ENCODE measurements around the gene TLR9. TPM values are rescaled to one million over a fixed set of nuclear protein-coding genes. Genes with fewer than 3 reads are reported as not detected.
"Not testable (repeated sequence)": the region's sequence is repeated elsewhere in the genome, so short reads cannot be mapped to it uniquely, and the experiment has no call there.

Gene TLR9
- total RNA-seq, 2 donors from 2014 or later = 0.30 to 0.93 TPM

DNA sequence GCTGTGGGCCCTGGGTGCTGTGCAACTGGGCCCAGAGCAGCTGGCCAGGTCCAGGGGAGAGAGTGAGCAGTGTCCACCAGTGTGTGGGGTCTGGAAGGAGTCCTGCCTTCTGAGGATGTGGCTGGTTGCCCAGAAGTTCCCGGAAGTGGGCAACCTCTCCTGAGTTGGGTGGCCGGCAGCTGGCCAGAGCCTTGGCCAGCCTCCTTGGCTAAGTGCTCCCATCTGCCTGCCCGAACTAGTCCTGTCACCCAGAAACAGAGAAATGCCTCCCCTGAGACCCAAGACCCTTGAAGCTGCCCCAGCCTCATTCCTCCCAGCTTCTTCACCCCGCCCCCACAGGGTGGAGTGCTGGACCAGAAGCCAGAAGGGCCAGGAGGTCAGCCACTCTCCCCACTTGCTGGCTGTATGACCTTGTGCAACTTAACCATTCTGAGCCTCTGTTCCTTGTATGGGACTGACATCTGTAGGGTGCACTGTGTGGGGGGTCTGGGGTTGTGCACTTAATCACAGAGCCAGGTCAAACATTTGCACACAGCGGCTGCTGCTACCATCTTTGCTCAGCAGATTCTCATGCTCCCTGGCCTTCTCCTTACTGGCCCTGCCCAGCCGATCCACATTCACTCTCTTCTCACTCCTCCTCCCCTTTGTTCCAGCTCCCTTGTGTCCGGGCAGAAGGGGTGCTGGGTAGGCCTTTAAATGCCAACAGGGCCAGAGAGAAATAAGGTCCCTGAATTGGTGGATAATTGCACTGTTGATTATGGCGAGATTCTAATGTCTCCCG lies 35.0 kb downstream of the TLR9 start:
- no peak for ATAC-seq (replicated peaks)

DNA sequence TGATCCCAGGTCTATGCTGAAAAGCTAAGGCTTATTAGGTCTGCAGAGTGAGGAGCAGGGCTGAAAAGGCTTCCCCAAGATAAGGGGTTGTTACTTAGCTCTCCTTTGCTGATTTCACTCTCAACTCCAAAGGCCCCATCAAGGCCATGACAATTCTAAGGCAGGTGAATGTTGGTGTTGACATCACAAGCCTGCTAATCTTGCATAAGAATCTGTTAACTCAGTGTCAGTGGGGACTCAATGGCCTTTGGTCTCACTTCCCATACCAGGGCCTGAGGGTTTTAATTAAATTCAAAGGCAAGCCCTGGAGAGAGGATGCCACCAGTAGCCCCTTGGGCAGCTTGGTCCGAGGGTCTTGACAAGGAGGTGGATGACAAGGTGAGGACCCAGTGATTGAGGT lies 36.9 kb downstream of the TLR9 start:
- Mint-ChIP-seq H3K27me3 (no peaks in the 10 kb centered on the region), H3K9me3 (no peaks in the 10 kb centered on the region), H3K4me3 (no peak overlapping the region), H3K36me3 (ENCODE audit: low read depth) (no peaks in the 10 kb centered on the region), H3K4me1 (peaks cover 4% of the 10 kb centered on the region), H3K27ac (peak overlapping the region; percentile 7)
- ATAC-seq (replicated peaks) = no peak

More for the DNA sequence above, 35.0 kb downstream of the TLR9 start:
- Mint-ChIP-seq H3K27ac (no peak overlapping the region), H3K4me3 (no peak overlapping the region), H3K4me1 (peaks cover 4% of the 10 kb centered on the region), H3K36me3 (ENCODE audit: low read depth) (no peaks in the 10 kb centered on the region), H3K27me3 (no peaks in the 10 kb centered on the region), H3K9me3 (no peaks in the 10 kb centered on the region)

DNA sequence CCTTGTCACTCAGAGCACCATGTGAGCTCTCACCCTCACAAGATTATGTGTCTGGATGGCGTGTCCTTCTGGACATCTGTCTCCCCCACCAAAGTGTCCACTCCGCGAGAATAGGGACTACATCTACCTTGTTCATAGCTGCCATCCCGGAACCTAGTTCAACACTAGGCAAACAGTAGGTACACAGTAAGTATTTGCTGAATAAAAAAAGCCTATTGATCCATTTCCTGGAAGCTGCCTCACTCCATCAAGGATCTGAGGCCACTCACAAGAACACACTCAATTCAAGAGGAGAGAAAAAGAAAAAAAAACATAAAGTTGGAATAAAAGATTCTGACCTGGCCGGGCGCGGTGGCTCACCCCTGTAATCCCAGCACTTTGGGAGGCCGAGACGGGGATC lies 38.7 kb downstream of the TLR9 start:
- Mint-ChIP-seq H3K4me1 (peaks cover 10% of the 10 kb centered on the region), H3K36me3 (ENCODE audit: low read depth) (no peaks in the 10 kb centered on the region)

DNA sequence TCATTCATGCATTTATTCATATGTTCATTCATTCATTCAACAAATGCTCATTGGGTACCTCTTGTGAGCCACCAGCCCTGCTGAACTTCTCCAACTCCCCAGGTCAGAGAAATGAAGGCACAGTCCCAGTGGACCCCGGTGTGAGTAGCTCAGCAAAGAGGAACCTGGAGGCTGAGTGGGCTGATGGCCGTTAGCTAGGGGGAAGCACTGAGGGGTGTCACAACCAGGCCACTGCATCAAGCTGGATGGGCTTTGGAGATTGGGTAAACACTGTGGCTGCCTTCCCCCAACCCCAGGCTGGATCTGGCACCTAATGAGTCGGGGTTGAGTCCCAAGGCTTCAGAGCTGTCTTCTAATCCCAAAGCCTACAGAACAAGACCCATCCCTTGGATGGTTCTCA lies 39.6 kb downstream of the TLR9 start:
- no peak overlapping the region for H3K27ac Mint-ChIP-seq
- H3K4me3 Mint-ChIP-seq = no peak overlapping the region
- H3K27me3 Mint-ChIP-seq = no peaks in the 10 kb centered on the region
- H3K36me3 Mint-ChIP-seq (ENCODE audit: low read depth) = no peaks in the 10 kb centered on the region
- H3K4me1 Mint-ChIP-seq = peaks cover 10% of the 10 kb centered on the region
- ATAC-seq (replicated peaks) = no peak
- no peaks in the 10 kb centered on the region for H3K9me3 Mint-ChIP-seq

More for the DNA sequence above, 38.7 kb downstream of the TLR9 start:
- Mint-ChIP-seq H3K27ac (no peak overlapping the region), H3K9me3 (no peaks in the 10 kb centered on the region), H3K27me3 (no peaks in the 10 kb centered on the region), H3K4me3 (no peak overlapping the region)
- no peak for ATAC-seq (replicated peaks)

DNA sequence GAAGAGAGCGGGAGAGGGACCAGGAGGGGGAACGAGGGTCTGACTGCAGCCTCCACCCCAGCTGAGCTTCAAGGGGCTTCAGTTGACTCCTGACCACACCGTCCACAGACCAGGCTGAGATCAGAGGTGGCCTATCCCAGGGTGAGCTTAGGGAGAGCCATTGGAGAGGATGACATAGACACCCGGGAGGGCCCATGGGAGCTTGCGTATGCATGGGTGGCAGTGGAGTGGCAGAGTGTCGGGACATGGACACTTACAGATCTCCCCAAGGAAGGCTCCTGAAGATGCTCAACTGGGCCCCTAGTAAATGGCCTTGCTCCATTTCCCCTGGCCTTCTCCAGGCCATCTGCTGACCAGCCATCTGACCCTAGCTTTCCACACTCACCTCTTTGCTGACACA lies 40.1 kb downstream of the TLR9 start:
- Mint-ChIP-seq H3K36me3 (ENCODE audit: low read depth) (no peaks in the 10 kb centered on the region), H3K4me1 (peaks cover 10% of the 10 kb centered on the region), H3K27me3 (no peaks in the 10 kb centered on the region), H3K27ac (no peak overlapping the region), H3K4me3 (no peak overlapping the region), H3K9me3 (no peaks in the 10 kb centered on the region)
- no peak for ATAC-seq (replicated peaks)

DNA sequence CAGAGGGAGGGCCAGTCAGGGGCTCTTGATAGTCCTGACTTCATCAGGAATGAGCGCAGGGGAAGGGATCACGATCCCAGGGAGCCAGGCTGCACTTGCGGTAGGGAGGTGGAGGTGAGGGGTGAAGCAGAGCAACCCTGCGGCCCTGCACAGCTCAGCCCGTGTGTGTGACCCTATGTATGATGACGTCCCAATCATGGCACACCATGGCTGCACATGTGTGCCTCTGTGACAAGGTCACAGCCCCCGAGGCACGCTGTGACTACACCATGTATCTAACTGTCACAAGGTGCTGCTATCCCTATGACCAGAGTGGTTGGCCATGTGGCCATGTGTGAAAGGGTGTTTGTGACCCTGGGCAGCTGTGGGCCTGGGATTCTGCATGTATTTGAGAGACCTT lies 40.8 kb downstream of the TLR9 start:
- peaks cover 8% of the 10 kb centered on the region for H3K4me1 Mint-ChIP-seq
- no peak for ATAC-seq (replicated peaks)
- no peaks in the 10 kb centered on the region for H3K9me3 Mint-ChIP-seq
- H3K36me3 Mint-ChIP-seq (ENCODE audit: low read depth) = no peaks in the 10 kb centered on the region
- no peak overlapping the region for H3K4me3 Mint-ChIP-seq
- no peak overlapping the region for H3K27ac Mint-ChIP-seq
- no peaks in the 10 kb centered on the region for H3K27me3 Mint-ChIP-seq

DNA sequence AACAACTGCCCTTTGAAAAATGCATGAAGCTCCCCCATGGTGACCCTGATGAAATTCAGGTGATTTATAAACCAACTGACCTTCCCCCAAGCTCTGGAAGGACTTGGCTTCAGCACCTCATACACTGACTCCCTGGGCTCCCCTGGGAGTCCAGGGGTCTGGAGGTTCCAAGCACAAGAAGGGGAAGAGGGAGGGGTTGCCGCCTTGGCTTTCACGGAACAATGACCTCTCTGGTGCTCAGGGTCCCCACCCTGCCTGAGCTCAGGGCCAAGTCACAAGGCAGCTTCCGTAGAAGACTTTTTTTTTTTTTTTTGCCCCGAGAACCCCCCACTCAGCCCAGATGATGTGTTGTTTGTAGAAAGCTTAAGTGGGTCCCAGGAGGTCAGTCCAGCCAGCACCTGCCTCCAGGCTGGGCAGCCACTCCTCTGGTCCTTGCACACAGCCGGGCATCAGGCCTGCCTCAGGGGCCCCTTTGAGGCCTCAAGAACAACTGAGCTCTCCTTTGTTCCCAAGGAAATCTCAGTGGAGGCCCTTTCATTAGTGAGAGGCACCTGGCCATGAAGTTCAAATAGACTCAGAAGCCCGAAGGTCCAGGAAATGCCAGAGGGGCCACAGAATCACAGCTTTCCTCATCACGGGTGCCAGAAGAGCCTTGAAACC lies 41.5 kb downstream of the TLR9 start:
- Mint-ChIP-seq H3K27me3 (no peaks in the 10 kb centered on the region), H3K4me1 (peaks cover 6% of the 10 kb centered on the region)
- no peak for ATAC-seq (replicated peaks)

DNA sequence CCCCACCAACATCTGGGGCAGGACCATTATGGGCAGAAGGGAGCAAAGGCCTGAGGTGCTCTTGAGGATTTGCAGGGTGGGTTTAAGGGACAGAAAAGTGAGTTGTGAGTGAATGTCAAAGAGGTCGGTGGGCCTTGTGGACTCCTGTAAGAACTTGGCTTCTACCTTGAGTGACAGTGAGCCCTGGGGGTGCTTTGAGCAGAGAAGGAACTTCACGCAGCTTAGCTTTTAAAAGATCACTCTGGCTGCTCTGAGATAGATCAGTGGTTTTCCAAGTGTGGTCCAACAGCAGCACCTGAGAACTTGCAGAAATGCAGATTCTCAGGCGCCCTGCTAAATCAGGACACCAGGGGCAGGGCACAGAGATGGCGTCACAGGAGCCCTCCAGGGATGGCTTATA lies 42.8 kb downstream of the TLR9 start:
- ATAC-seq (replicated peaks) = no peak
- no peaks in the 10 kb centered on the region for H3K9me3 Mint-ChIP-seq
- peak overlapping the region; percentile 68 for H3K27ac Mint-ChIP-seq
- H3K36me3 Mint-ChIP-seq (ENCODE audit: low read depth) = no peaks in the 10 kb centered on the region
- H3K4me1 Mint-ChIP-seq = peaks cover 6% of the 10 kb centered on the region
- no peaks in the 10 kb centered on the region for H3K27me3 Mint-ChIP-seq
- H3K4me3 Mint-ChIP-seq = no peak overlapping the region

More for the DNA sequence above, 41.5 kb downstream of the TLR9 start:
- H3K9me3 Mint-ChIP-seq = no peaks in the 10 kb centered on the region
- no peak overlapping the region for H3K4me3 Mint-ChIP-seq
- no peaks in the 10 kb centered on the region for H3K36me3 Mint-ChIP-seq (ENCODE audit: low read depth)
- H3K27ac Mint-ChIP-seq = no peak overlapping the region

DNA sequence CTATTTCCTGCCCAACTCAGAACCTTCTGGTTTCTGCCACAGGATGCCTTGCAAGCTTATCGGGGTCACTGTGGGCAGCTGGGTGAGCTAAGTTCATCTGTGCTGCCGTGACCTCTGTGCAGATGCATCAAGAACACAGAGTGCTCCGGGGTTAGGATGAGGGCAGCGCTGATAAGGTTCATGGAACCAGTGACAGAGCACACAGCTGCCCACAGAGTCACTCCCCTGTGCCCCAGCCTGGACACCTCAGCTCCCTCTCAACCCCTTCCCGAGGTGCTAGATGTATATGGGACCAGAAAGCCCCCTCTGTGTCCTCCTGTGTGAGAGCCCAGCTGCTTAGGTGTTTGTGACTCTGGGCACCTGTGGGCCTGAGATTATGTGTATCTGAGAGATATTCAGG lies 43.2 kb downstream of the TLR9 start:
- Mint-ChIP-seq H3K4me3 (no peak overlapping the region), H3K27me3 (no peaks in the 10 kb centered on the region), H3K27ac (peak overlapping the region; percentile 68), H3K4me1 (peaks cover 6% of the 10 kb centered on the region), H3K9me3 (no peaks in the 10 kb centered on the region), H3K36me3 (ENCODE audit: low read depth) (no peaks in the 10 kb centered on the region)
- peak; percentile 75 for ATAC-seq (replicated peaks)

DNA sequence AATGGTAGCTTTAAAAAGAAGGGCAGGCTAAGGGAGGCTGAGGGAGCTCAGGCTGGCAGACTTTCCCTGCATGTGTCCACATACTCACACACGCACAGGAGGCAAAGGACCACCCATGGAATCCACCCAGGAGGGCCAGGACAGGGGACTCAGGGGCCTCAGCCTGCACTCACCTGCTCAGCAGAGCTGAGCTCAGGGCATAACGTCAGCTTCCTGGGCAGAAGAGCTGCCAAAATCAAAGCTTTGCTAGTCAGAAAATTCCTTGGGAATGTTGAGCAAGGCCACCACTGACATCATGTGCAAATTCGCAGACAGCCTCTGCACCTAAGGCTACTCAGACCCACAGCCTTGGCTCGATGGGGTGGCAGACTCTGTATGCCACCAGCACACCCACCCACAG lies 43.9 kb downstream of the TLR9 start:
- Mint-ChIP-seq H3K9me3 (no peaks in the 10 kb centered on the region), H3K36me3 (ENCODE audit: low read depth) (no peaks in the 10 kb centered on the region), H3K27me3 (no peaks in the 10 kb centered on the region), H3K4me1 (peaks cover 6% of the 10 kb centered on the region), H3K27ac (peak overlapping the region; percentile 68), H3K4me3 (no peak overlapping the region)
- no peak for ATAC-seq (replicated peaks)

DNA sequence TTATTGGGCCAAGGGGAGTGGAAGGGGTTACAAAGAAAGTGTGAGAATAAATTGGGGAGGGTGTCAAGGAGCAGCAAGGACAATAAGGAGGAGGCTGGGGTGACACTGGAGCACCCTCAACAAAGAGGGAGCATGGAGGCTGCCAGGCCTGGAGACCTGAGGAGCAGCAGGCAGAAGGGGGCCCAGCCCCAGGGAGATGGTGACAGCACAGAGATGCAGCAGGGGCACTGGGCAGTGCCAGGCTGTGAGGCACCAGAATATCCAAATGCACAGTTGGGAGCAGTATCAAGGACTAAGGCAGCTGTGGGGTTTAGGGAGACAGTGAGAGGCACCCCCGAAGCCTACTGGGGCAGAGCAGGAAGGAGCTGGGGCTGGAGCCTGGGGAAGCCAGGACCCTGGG lies 46.9 kb downstream of the TLR9 start:
- Mint-ChIP-seq H3K4me1 (peaks cover 11% of the 10 kb centered on the region), H3K27me3 (no peaks in the 10 kb centered on the region), H3K9me3 (no peaks in the 10 kb centered on the region), H3K36me3 (ENCODE audit: low read depth) (no peaks in the 10 kb centered on the region), H3K4me3 (no peak overlapping the region), H3K27ac (peak overlapping the region; percentile 20)
- no peak for ATAC-seq (replicated peaks)

DNA sequence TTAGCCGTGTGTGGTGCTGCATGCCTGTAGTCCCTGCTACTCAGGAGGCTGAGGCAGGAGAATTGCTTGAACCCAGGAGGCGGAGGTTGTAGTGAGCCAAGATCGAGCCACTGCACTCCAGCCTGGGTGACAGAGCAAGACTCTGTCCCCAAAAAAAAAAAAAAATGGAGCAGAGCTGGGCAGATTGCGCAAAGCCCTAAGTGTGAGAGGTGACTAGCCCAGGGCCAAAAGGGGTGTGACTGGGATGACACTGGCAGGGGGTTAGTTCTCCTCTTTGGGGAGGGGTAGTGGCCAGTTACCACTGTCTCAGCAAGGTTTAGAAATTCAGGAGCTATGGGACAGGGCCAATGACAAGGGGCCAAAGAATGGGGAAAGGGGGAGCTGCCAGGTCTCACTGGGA lies 47.3 kb downstream of the TLR9 start:
- not testable (repeated sequence) for H3K9me3 Mint-ChIP-seq

DNA sequence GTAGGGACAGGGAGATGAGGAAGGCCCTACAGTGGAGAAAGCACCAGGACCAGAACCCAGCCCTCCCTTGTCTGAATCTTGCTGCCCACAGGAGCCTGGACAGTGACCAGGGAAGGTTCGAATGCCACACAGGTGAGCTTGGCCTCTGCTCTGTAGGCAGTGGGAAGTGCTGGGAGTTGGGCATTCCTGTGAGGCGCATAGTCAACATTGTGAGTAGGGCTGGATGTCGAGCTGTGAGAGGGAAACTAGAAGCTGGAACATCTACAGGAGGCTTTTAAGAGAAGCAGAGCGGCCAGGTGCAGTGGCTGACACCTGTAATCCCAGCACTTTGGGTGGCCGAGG lies 47.8 kb downstream of the TLR9 start:
- H3K9me3 Mint-ChIP-seq = no peaks in the 10 kb centered on the region
- no peak overlapping the region for H3K27ac Mint-ChIP-seq
- no peaks in the 10 kb centered on the region for H3K27me3 Mint-ChIP-seq
- ATAC-seq (replicated peaks) = no peak
- no peaks in the 10 kb centered on the region for H3K36me3 Mint-ChIP-seq (ENCODE audit: low read depth)
- no peak overlapping the region for H3K4me3 Mint-ChIP-seq
- H3K4me1 Mint-ChIP-seq = peaks cover 10% of the 10 kb centered on the region

More for the DNA sequence above, 47.3 kb downstream of the TLR9 start:
- H3K36me3 Mint-ChIP-seq (ENCODE audit: low read depth); H3K27me3 Mint-ChIP-seq; ATAC-seq (replicated peaks); H3K4me3 Mint-ChIP-seq: not testable (repeated sequence)
- peak overlapping the region; percentile 20 for H3K27ac Mint-ChIP-seq
- H3K4me1 Mint-ChIP-seq = peaks cover 11% of the 10 kb centered on the region

DNA sequence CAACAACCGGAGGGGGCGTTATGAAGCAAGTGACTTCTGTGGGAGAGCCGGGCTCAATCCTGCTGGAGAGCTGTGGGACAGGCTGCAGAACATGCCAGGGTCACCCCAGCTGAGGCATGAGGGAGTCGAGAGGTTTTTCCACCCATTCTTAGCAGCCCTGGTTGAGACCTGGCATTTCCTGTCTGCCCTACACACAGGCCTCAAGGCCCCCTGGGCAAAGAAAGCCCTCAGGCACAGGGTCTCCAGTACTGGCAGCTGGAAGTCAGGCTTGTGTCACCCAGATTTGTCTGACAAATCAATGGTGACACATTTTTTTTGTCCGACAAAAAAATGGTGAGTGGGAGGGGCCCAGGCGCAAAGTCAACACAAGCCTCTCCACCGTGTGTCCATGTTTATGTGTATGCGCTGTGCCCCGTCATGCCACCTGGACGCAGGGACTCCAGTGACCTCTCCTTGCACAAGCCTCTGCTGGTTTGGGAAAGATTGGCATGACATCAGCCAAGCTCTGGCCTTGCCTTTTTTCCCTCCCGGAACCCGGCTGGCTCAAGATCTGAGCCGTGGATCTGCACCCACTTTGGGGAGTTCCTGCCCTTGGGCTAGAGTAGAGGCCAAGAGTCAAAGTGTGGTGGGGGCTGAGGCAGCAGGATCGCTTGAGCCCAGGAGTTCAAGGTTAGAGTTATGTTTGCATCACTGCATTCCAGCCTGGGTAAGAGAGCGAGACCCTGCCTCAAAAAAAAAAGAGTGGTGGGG lies 48.3 kb downstream of the TLR9 start:
- Mint-ChIP-seq H3K4me3 (no peak overlapping the region), H3K9me3 (no peaks in the 10 kb centered on the region), H3K36me3 (ENCODE audit: low read depth) (no peaks in the 10 kb centered on the region), H3K27me3 (no peaks in the 10 kb centered on the region), H3K4me1 (peaks cover 5% of the 10 kb centered on the region), H3K27ac (no peak overlapping the region)
- ATAC-seq (replicated peaks) = no peak

Measured in activated T-helper 17 cell treated with anti-CD3 and anti-CD28 coated beads, Interleukin-2, amount 50 U/mL, for 72 hours (primary cell).